H1 (cell line): ENCODE results near the gene FBXO38. TPM values are rescaled to one million over a fixed set of nuclear protein-coding genes. Genes with fewer than 3 reads are reported as not detected.

Source experiments
- CTCF ChIA-PET: fragments of 300-600 bp; sonication (Branson Sonifier 250); formaldehyde crosslinking; loops from one replicate; lab custom pipeline; 2021; ENCODE audit not compliant: partially characterized antibody; lab: Charles Lee
- POLR2A ChIA-PET: fragments of 300-600 bp; sonication (Branson Sonifier 250); formaldehyde crosslinking; loops from one replicate; lab custom pipeline; 2021; ENCODE audit warnings: inconsistent platforms; ENCODE audit not compliant: partially characterized antibody; lab: Charles Lee
- DNase-seq, 2 experiments: peaks; one replicate each; pipeline versions ENCODE4 v3.0.0 to v3.0.0-alpha.2; 2010 to 2022; ENCODE audit warnings: low spot score in 2 of 2, low read depth in 1 of 2, mixed read lengths in 1 of 2
- FAIRE-seq: peaks from 2 replicates; lab custom pipeline; 2011; peaks lifted over from hg19 to GRCh38; lab: Jason Lieb, UNC
- H2AFZ ChIP-seq: 2 replicates; pipeline ENCODE4 v1.8.1; 2012; ENCODE audit warnings: low read length, inconsistent platforms
- H2AK5ac ChIP-seq: 2 replicates; pipeline ENCODE4 v1.6.1; 2013; ENCODE audit warnings: low read depth, low read length
- H2BK120ac ChIP-seq: replicated peaks from 2 replicates; pipeline ENCODE3; 2013; ENCODE audit warnings: low read depth, low read length, inconsistent platforms
- H2BK12ac ChIP-seq: 2 replicates; pipeline ENCODE4 v1.6.1; 2013; ENCODE audit warnings: low read depth, low read length
- H2BK15ac ChIP-seq: 2 replicates; pipeline ENCODE4 v1.6.1; 2013; ENCODE audit warnings: low read length
- H2BK20ac ChIP-seq: 2 replicates; pipeline ENCODE4 v1.6.1; 2013; ENCODE audit warnings: low read length
- H2BK5ac ChIP-seq: 2 replicates; pipeline ENCODE4 v1.6.1; 2013; ENCODE audit warnings: low read depth, low read length
- H3K14ac ChIP-seq: 2 replicates; pipeline ENCODE4 v1.6.1; 2013; ENCODE audit warnings: inconsistent platforms; ENCODE audit not compliant: insufficient read length
- H3K18ac ChIP-seq: 2 replicates; pipeline ENCODE4 v1.6.1; 2013; ENCODE audit warnings: low read length; ENCODE audit errors: extremely low read depth
- H3K23ac ChIP-seq: 2 replicates; pipeline ENCODE4 v1.6.1; 2013; ENCODE audit warnings: inconsistent platforms; ENCODE audit not compliant: insufficient read length
- H3K23me2 ChIP-seq: 2 replicates; pipeline ENCODE4 v1.6.1; 2013; ENCODE audit warnings: low read depth, low read length
- H3K27ac ChIP-seq: 2 replicates; pipeline ENCODE4 v1.6.1; 2011; ENCODE audit warnings: low read depth, low read length, inconsistent platforms
- H3K27me3 ChIP-seq, 4 experiments: replicated peaks in 1 of 4; 1 replicate in 1 of 4; 2 replicates in 3 of 4; pipeline versions ENCODE4 v1.6.1 to v1.8.1; 2011 to 2013; ENCODE audit warnings: low read length in 3 of 4, mild to moderate bottlenecking in 3 of 4, inconsistent platforms in 2 of 4, mixed read lengths in 2 of 4, moderate library complexity in 1 of 4; ENCODE audit not compliant: control insufficient read depth in 3 of 4, insufficient read depth in 3 of 4; ENCODE audit errors: extremely low read depth in 1 of 4
- H3K36me3 ChIP-seq, 4 experiments: 2 replicates each; pipeline versions ENCODE4 v1.6.1 to v1.8.1; 2011 to 2013; ENCODE audit warnings: mild to moderate bottlenecking in 4 of 4, low read length in 3 of 4, moderate library complexity in 2 of 4, control low read depth in 1 of 4, inconsistent platforms in 1 of 4; ENCODE audit not compliant: insufficient read depth in 4 of 4, control insufficient read depth in 2 of 4
- H3K4ac ChIP-seq: replicated peaks from 2 replicates; pipeline ENCODE3; 2013; ENCODE audit warnings: low read length, low read depth, mixed read lengths, inconsistent platforms; ENCODE audit not compliant: insufficient read length
- H3K4me1 ChIP-seq, 4 experiments: replicated peaks in 1 of 4; 1 replicate in 1 of 4; 2 replicates in 3 of 4; pipeline versions ENCODE4 v1.6.1 to v1.8.1; 2011 to 2013; ENCODE audit warnings: low read length in 3 of 4, inconsistent platforms in 2 of 4, mixed read lengths in 1 of 4; ENCODE audit not compliant: insufficient read depth in 4 of 4, control insufficient read depth in 3 of 4
- H3K4me2 ChIP-seq, 2 experiments: 2 replicates each; pipeline versions ENCODE4 v1.6.1 to v1.8.1; 2011 to 2013; ENCODE audit warnings: low read depth in 2 of 2, low read length in 2 of 2, control low read depth in 1 of 2, inconsistent platforms in 1 of 2, mild to moderate bottlenecking in 1 of 2; ENCODE audit not compliant: insufficient read depth in 1 of 2
- H3K4me3 ChIP-seq, 4 experiments: fragments of 200-600, 300-600 bp in 1 of 4; sonication (generic), shearing (Covaris generic), sonication (Bioruptor Twin) in 1 of 4; 2 replicates each; pipeline versions ENCODE4 v1.5.1 to v1.8.1; 2011 to 2016; ENCODE audit warnings: low read length in 4 of 4, low read depth in 3 of 4, control low read depth in 2 of 4, inconsistent platforms in 2 of 4, mild to moderate bottlenecking in 2 of 4, mixed read lengths in 1 of 4, moderate library complexity in 1 of 4; ENCODE audit not compliant: insufficient read depth in 2 of 4; ENCODE audit errors: extremely low read depth in 1 of 4
- H3K56ac ChIP-seq: replicated peaks from 2 replicates; pipeline ENCODE3; 2013; ENCODE audit warnings: low read depth, mild to moderate bottlenecking, mixed read lengths, low read length, inconsistent platforms; ENCODE audit not compliant: insufficient read length
- H3K79me1 ChIP-seq: 2 replicates; pipeline ENCODE4 v1.6.1; 2013; ENCODE audit warnings: low read depth, low read length, control low read depth
- H3K79me2 ChIP-seq, 2 experiments: 2 replicates each; pipeline versions ENCODE4 v1.6.1 to v1.8.1; 2012 to 2013; ENCODE audit warnings: low read length in 2 of 2, mild to moderate bottlenecking in 2 of 2, inconsistent platforms in 1 of 2; ENCODE audit not compliant: insufficient read depth in 2 of 2, control insufficient read depth in 1 of 2
- H3K9ac ChIP-seq, 4 experiments: replicated peaks in 1 of 4; 1 replicate in 1 of 4; 2 replicates in 3 of 4; pipeline versions ENCODE4 v1.6.1 to v1.8.1; 2011 to 2013; ENCODE audit warnings: low read depth in 3 of 4, low read length in 3 of 4, control low read depth in 2 of 4, mild to moderate bottlenecking in 2 of 4, moderate library complexity in 2 of 4, inconsistent platforms in 1 of 4; ENCODE audit errors: extremely low read depth in 1 of 4
- H3K9me3 ChIP-seq, 2 experiments: 2 replicates each; pipeline versions ENCODE4 v1.6.1 to v1.8.1; 2012 to 2013; ENCODE audit warnings: mild to moderate bottlenecking in 2 of 2, moderate library complexity in 2 of 2, control low read depth in 1 of 2, inconsistent platforms in 1 of 2, low read depth in 1 of 2, low read length in 1 of 2, mixed read lengths in 1 of 2; ENCODE audit not compliant: insufficient read depth in 2 of 2
- H4K20me1 ChIP-seq, 2 experiments: replicated peaks in 1 of 2; 2 replicates each; pipeline versions ENCODE3 to v1.8.1; 2011 to 2013; ENCODE audit warnings: inconsistent platforms in 2 of 2, low read length in 2 of 2, mild to moderate bottlenecking in 1 of 2; ENCODE audit not compliant: insufficient read depth in 2 of 2, control insufficient read depth in 1 of 2
- H4K5ac ChIP-seq: 2 replicates; pipeline ENCODE4 v1.6.1; 2013; ENCODE audit warnings: low read length, low read depth, mixed read lengths, inconsistent platforms; ENCODE audit not compliant: insufficient read length
- H4K8ac ChIP-seq: 2 replicates; pipeline ENCODE4 v1.8.0; 2013; ENCODE audit warnings: mild to moderate bottlenecking, moderate library complexity, low read length, inconsistent platforms; ENCODE audit not compliant: insufficient read depth; ENCODE audit errors: extremely low read depth
- H4K91ac ChIP-seq: replicated peaks from 2 replicates; pipeline ENCODE3; 2013; ENCODE audit warnings: low read length, mixed read lengths, inconsistent platforms; ENCODE audit not compliant: insufficient read length
- EGR1 ChIP-seq: IDR thresholded peaks from 2 replicates; pipeline ENCODE4 v1.6.1; 2011; ENCODE audit warnings: low read depth, low read length, borderline replicate concordance
- FOSL1 ChIP-seq: IDR thresholded peaks from 2 replicates; pipeline ENCODE4 v1.6.1; 2011; ENCODE audit warnings: mild to moderate bottlenecking, low read depth, low read length, moderate library complexity; ENCODE audit not compliant: insufficient read depth
- GABPA ChIP-seq: IDR thresholded peaks from 2 replicates; pipeline ENCODE4 v1.6.1; 2011; ENCODE audit warnings: mild to moderate bottlenecking, low read length, moderate library complexity, borderline replicate concordance; ENCODE audit not compliant: insufficient read depth
- KDM1A ChIP-seq: fragments of 200-600, 300-600 bp; sonication (generic); IDR thresholded peaks from 2 replicates; pipeline ENCODE4 v1.7.1; 2016; ENCODE audit warnings: mild to moderate bottlenecking, low read length, borderline replicate concordance
- MAFK ChIP-seq: IDR thresholded peaks from 2 replicates; pipeline ENCODE4 v1.6.1; 2012; ENCODE audit warnings: low read depth, mild to moderate bottlenecking, improper control_type of control experiment, low read length
- POLR2AphosphoS5 ChIP-seq: IDR thresholded peaks from 2 replicates; pipeline ENCODE4 v1.6.1; 2011; ENCODE audit warnings: low read depth, low read length
- TAF1 ChIP-seq: IDR thresholded peaks from 2 replicates; pipeline ENCODE4 v1.6.1; 2011; ENCODE audit warnings: mild to moderate bottlenecking, low read depth, low read length
- polyA plus RNA-seq, 7 experiments: library from polyadenylated mRNA; depleted of rRNA in 3 of 7; stranded (reverse) in 5 of 7; unstranded in 2 of 7; fragments of >200 nt in 5 of 7; fragments of 200-250 nt in 2 of 7; gene quantifications; 1 replicate in 5 of 7; 2 replicates in 1 of 7; 4 replicates in 1 of 7; pipeline versions ENCODE4 v1.2.1 to v1.2.3, GENCODE V29; 2011 to 2013; ENCODE audit warnings: missing spikeins in 2 of 7, mixed read lengths in 2 of 7
- total RNA-seq: library from RNA; stranded (reverse); fragmentation: NEBNext Ultra II Directional; extraction: Animal tissue kit (Norgen Biotek cat#: 25700); gene quantifications from 2 replicates; pipeline ENCODE4 v1.2.1, GENCODE V29; 2021
- TF ChIP-seq, protein P1 (sequence below): IDR thresholded peaks from 2 replicates; pipeline ENCODE4 v1.6.1; 2012; ENCODE audit warnings: low read length, inconsistent platforms

Gene FBXO38
- total and polyA plus RNA-seq, 2 of the 8 experiments (the other 6 are each of a cell fraction or from before 2014, with no cell fraction given): 9.1 to 34.3 TPM

DNA sequence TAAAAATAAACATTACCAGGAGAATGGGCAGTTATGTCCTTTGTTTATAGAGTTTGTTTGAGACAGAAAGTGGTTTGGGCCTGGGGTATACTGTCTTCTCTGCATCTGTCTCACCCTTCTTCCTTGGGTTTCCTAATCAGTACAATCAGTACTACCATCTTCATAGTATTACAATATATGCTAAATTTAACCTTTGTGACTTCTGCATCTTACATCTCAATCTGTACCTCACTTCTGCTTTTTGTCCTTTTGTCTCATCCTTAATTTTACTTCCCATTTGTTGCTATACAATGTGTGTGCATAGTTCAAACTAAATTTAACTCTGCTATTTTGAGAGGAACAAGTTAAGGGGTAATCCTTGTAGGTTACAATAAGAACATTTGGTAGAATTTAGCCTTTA, 19.6 kb downstream of the FBXO38 start:
- Histone ChIP-seq H2BK20ac (no peak overlapping the region), H4K20me1 (no peaks in the 10 kb centered on the region), H2BK5ac (no peak overlapping the region), H3K4me3 (no peak overlapping the region), H2BK12ac (no peak overlapping the region), H3K36me3 (peaks cover 6 to 74% (median 32%) of the 10 kb centered on the region in 4 experiments; a peak in 7 of 8 replicates), H2AK5ac (no peak overlapping the region), H3K27ac (no peak overlapping the region), H2BK15ac (no peak overlapping the region), H3K9me3 (no peaks in the 10 kb centered on the region), H3K14ac (no peak overlapping the region), H3K18ac (no peak overlapping the region), H3K4me2 (no peak overlapping the region), H3K23ac (no peak overlapping the region), H3K79me2 (no peaks in the 10 kb centered on the region), H3K9ac (no peak overlapping the region), H3K23me2 (no peaks in the 10 kb centered on the region), H3K56ac (no peak overlapping the region), H2BK120ac (no peak overlapping the region), H4K5ac (no peak overlapping the region), H3K79me1 (no peaks in the 10 kb centered on the region), H3K4me1 (peaks cover 0 to 8% (median 2%) of the 10 kb centered on the region in 4 experiments; a peak in 3 of 7 replicates), H2AFZ (no peak overlapping the region), H4K91ac (no peak overlapping the region), H4K8ac (no peak overlapping the region), H3K4ac (no peak overlapping the region), H3K27me3 (no peaks in the 10 kb centered on the region)
- TF ChIP-seq EGR1: no peak
- no peak for TF ChIP-seq GABPA
- TF ChIP-seq TAF1: no peak
- TF ChIP-seq MAFK: no peak
- TF ChIP-seq, protein P1, sequence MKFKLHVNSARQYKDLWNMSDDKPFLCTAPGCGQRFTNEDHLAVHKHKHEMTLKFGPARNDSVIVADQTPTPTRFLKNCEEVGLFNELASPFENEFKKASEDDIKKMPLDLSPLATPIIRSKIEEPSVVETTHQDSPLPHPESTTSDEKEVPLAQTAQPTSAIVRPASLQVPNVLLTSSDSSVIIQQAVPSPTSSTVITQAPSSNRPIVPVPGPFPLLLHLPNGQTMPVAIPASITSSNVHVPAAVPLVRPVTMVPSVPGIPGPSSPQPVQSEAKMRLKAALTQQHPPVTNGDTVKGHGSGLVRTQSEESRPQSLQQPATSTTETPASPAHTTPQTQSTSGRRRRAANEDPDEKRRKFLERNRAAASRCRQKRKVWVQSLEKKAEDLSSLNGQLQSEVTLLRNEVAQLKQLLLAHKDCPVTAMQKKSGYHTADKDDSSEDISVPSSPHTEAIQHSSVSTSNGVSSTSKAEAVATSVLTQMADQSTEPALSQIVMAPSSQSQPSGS: no peak
- no peak for TF ChIP-seq POLR2AphosphoS5
- no peak for TF ChIP-seq FOSL1
- TF ChIP-seq KDM1A: no peak
- no peak for DNase-seq
- POLR2A ChIA-PET: interaction anchor here (0.7 kb wide), 1 partner anchor 9 kb away, joined by 3 read pairs; no protein-coding TSS in a partner anchor
- no peak for FAIRE-seq
- CTCF ChIA-PET: no interaction called here
